ENCODE data around the gene MPV17. TPM values are rescaled to one million over a fixed set of nuclear protein-coding genes. Genes with fewer than 3 reads are reported as not detected.

MPV17 gene
- total RNA-seq, 2 donors from 2014 or later: 58.1 to 68.1 TPM

DNA sequence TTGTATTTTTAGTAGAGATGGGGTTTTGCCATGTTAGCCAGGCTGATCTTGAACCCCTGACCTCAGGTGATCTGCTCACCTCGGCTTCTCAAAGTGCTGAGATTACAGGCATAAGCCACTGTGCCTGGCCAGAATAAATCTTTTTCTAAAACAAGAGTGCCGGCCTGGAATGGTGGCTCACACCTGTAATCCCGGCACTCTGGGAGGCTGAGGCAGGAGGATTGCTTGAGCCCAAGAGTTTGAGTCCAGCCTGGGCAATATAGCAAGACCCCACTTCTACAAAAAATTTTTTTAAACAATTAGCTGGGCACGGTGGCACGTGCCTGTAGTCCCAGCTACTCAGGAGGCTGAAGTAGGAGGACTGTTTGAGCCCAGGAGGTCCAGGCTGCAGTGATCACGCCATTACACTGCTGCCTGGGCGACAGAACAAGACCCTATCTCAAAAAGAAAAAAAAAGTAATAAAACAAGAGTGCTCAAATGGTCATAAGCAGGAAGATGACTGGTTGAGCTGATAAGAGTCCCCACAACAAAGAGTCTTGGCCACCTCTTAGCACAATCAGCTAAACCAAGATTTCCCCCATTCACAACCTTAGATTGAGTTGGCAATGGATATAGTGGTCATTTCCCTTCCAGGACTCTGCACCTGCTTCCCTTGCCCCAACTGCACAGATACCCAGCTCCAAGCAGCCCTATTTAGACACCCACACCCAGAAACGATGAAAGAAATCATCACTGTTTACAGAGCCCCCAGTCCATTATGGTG is 8.8 kb downstream of the MPV17 start:
- DNase-seq (ENCODE audit: low spot score) (no peak), ATAC-seq (ENCODE audit: insufficient number of reproducible peaks, low FRiP score, low read depth) (no peak)
- Histone ChIP-seq H3K27ac (no peak overlapping the region), H3K9me3 (no peaks in the 10 kb centered on the region), H3K27me3 (replicated peaks; ENCODE audit: insufficient read depth) (no peaks in the 10 kb centered on the region), H3K4me3 (no peak overlapping the region), H3K36me3 (peaks cover 4% of the 10 kb centered on the region), H3K4me1 (ENCODE audit: control insufficient read depth in 1 of 2, low read depth in 2 of 2) (no peaks in the 10 kb centered on the region)
- TF ChIP-seq CTCF (IDR thresholded peaks at IDR 0.05): no peak

GRCh38 chr2:27312152-27312551 is 10.7 kb downstream of the MPV17 start:
- no peak for DNase-seq (ENCODE audit: low spot score)
- no peak for ATAC-seq (ENCODE audit: insufficient number of reproducible peaks, low FRiP score, low read depth)
- Histone ChIP-seq H3K36me3 (peaks cover 4% of the 10 kb centered on the region), H3K27me3 (replicated peaks; ENCODE audit: insufficient read depth) (no peaks in the 10 kb centered on the region), H3K27ac (no peak overlapping the region), H3K9me3 (no peaks in the 10 kb centered on the region), H3K4me3 (no peak overlapping the region), H3K4me1 (ENCODE audit: control insufficient read depth in 1 of 2, low read depth in 2 of 2) (peaks cover 5 to 12% of the 10 kb centered on the region in 2 donors)
- TF ChIP-seq CTCF (IDR thresholded peaks at IDR 0.05): no peak

DNA sequence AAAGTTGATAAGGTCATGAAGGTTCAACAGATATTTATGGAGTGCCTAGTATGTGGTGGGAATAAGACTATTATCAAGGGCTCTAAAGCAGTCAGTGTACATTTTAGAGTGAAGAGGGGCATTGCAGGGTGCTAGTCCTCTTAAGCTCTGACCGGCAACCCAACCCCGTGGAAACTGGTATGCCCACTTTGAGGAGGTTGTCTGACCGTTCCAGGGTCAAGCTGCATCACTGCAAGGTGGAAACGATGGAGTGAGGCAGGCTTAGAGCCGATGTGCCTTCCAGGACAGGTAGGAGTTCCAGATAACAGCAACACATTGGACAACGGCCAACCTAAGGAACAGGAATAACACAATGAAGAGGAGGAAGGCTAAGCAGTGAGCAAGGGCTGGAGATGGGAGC is 13.2 kb downstream of the MPV17 start:
- Histone ChIP-seq H3K4me3 (no peak overlapping the region), H3K36me3 (peaks cover 4% of the 10 kb centered on the region), H3K9me3 (no peaks in the 10 kb centered on the region), H3K4me1 (ENCODE audit: control insufficient read depth in 1 of 2, low read depth in 2 of 2) (peaks cover 5 to 20% of the 10 kb centered on the region in 2 donors), H3K27me3 (replicated peaks; ENCODE audit: insufficient read depth) (no peaks in the 10 kb centered on the region), H3K27ac (no peak overlapping the region)
- no peak for ATAC-seq (ENCODE audit: insufficient number of reproducible peaks, low FRiP score, low read depth)
- TF ChIP-seq CTCF (IDR thresholded peaks at IDR 0.05): no peak
- no peak for DNase-seq (ENCODE audit: low spot score)

GRCh38 chr2:27308359-27308881 is 14.5 kb downstream of the MPV17 start, which contains the start of gene UCN:
TSS of gene UCN (minus strand) at chr2:27308445. CDS start at chr2:27307895, 550 bp downstream.
- H3K4me3 ChIP-seq: no peak within 1 kb of the TSS
- H3K9me3 ChIP-seq: no peaks in the 10 kb centered on the region
- H3K27me3 ChIP-seq (replicated peaks; ENCODE audit: insufficient read depth): no peaks in the 10 kb centered on the region
- ATAC-seq (ENCODE audit: insufficient number of reproducible peaks, low FRiP score, low read depth) (no peak), DNase-seq (ENCODE audit: low spot score) (no peak)
- peaks cover 4% of the 10 kb centered on the region for H3K36me3 ChIP-seq
- H3K27ac ChIP-seq: no peak within 1 kb of the TSS
- H3K4me1 ChIP-seq (ENCODE audit: control insufficient read depth in 1 of 2, low read depth in 2 of 2): peaks cover 5 to 20% of the 10 kb centered on the region in 2 donors
- no peak for TF ChIP-seq CTCF (IDR thresholded peaks at IDR 0.05)

- Histone ChIP-seq H3K27ac (no peak overlapping the region), H3K4me3 (no peak overlapping the region), H3K9me3 (no peaks in the 10 kb centered on the region), H3K27me3 (replicated peaks; ENCODE audit: insufficient read depth) (no peaks in the 10 kb centered on the region), H3K4me1 (ENCODE audit: control insufficient read depth in 1 of 2, low read depth in 2 of 2) (peaks cover 5 to 20% of the 10 kb centered on the region in 2 donors), H3K36me3 (peaks cover 4% of the 10 kb centered on the region)
- DNase-seq (ENCODE audit: low spot score) (no peak), ATAC-seq (ENCODE audit: insufficient number of reproducible peaks, low FRiP score, low read depth) (no peak)
- TF ChIP-seq CTCF (IDR thresholded peaks at IDR 0.05): no peak
Measured at GRCh38 chr2:27307545-27308358, 15.1 kb downstream of the MPV17 start.
